Stimulated activated CD4-positive, alpha-beta T cell treated with anti-CD3 and anti-CD28 coated beads, Interleukin-4, amount 100 ng/mL, for 48 hours (primary cell): Measurements from ENCODE around the gene POLG.

ENCODE experiments used
- DNase-seq, 2 donors: peaks; one replicate each; pipeline ENCODE4 v3.0.0-alpha.2; 2020; ENCODE audit warnings: low read depth in 2 of 2

The POLG gene

GRCh38 chr15:89334510-89335297 is at the start of gene POLG:
POLG (minus strand) TSS chr15:89334824; CDS start chr15:89333754, 1,070 bp downstream.
- DNase-seq: peak; percentile 97

GRCh38 chr15:89384176-89384604 is 49.6 kb upstream of the POLG start:
- no peak for DNase-seq

DNA sequence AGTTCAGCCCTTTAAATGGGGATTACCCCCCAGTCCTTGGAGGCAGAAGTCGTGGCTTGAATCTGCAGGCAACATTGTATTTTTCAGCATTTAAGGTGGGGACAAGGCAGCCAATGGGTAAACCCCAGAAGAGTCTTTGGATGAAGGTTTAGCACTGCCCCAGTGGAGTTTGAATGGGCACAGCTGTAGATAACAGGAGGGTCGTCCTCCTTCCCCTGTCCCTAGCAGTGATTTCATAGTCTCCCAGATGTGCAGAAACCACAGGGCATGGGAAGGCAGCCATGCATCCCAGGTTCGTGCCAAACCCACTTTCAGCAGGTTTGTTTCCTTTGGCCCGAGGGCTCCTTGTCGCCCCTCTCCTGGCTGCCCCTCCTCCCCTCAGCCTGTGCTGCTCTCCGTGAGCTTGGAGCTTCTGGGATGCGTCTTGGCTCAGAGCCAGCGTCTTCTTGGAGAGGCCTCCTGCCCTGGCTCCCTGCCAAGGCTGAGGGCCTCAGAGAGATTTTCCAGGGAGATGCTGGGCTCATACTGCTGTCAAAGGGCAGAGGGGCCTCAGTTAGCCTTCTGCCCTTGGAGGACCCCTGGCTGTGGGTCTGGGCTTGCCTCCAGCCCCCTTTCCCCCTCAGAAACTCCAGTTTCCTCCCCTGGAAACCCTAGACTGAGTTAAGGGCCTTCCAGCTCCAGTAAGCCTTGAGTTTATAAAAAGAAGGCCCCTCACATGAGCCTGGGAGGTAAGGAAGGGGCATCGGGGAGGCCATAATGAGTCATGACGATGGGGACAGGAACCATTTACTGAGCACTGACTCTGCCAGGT is 48.9 kb upstream of the POLG start:
- no peak for DNase-seq

GRCh38 chr15:89381888-89382686 is 47.5 kb upstream of the POLG start:
- no peak for DNase-seq

DNA sequence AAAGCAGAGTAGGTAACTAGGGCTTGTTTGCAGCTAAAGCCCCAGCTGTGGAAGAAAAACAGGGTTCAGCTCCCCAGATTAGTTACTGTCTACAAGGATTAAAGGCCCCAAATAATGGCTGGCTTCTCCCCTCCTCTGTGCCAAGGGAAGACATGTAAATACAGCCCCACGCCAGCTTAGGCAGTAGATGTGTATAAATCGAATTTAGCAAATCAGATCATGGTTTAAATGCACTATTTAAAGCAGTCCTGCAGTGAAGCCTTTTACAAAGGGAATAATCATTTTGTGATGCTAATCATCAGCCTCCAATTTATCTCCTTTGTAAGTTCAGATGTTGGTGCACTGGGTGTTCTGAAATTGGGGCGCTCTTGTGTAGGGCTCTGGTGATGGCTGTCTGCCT is 46.7 kb upstream of the POLG start:
- no peak for DNase-seq

- no peak for DNase-seq
Observed at GRCh38 chr15:89379818-89380217, 45.2 kb upstream of the POLG start.

DNA sequence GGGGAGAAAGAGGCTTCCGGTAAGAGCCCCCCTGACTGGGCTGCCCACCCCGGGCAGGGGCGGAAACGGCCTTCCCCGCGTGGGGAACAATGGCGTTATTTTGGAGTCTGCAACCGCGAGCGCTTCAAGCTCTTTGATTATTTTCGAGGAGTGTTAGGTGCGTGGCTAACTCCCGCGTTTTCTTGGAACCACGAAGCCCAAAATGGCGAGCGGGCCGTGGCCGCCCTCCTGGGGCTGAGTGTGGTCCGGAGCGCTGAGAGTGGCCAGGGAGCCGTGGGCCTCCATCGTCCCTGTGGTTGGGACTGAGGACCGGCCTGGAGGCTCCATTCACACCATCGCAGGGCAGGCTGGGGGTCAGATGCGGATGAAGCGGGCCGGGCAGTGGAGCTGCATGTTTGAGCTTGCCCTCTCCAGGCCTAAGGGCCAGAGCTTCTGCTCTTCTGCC is 44.6 kb upstream of the POLG start:
- no peak for DNase-seq

DNA sequence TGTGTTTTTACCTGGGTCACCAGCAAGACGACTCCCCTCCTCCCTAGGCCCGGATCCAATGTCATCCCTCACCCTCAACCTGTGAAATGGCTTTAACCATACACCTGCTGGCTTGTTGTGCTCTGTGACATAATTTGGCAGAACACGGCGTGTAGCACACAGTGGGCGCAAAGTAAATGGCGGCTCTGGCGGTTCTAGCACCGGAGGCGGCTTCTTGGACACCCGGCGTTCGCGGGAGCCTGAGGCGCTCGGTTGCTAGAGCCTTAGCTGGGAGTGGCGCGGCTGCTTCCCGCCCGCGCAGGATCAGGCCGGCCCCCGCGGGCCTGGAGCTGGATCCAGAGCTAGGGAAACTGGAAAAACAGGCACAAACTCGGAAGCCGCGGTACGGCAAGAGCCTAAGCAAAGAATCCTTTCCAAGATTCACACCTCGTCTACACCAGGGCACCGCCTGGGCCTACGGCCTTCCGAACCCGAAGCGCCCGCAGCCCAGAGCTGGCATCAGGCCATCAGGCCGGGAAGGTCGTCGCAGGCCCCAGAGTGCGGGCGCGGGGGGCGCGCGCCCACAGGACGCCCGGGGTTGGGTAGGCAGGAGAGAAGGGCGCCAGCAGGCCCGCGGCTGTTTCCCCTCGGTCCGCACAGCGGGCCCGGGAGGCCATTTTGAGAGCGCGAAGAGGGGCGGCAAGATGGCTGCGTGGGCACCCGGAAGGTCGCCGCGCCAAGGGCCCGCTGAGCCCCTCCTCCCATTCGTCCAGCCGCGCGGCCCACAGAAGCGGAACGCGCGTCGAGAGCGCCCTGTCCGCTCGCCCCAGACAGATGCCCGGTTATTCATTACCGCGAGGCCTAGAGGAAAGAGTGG is 43.9 kb upstream of the POLG start:
- DNase-seq: no peak

DNA sequence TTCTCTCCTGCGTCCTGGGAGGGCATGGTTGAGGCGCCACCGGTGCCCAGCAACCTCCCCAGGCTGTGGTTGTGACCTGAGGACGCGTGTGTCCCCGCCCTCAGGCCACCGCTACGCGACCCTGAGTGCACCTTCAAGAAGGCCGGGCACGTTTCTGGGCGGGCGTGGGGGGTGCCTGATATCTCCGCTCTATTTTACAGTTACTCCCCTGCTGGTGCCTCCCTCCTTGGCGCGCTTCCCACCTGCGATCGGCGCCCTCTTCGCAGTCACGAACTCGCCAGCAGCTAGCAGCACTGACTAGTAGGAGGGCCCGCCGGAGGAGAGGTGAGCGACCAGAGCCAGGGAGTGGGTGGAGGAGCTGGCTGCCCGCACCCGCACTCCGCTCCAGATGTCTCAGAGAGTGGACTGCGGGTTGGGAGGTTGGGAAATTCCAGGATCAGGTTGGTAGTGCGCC is 43.2 kb upstream of the POLG start:
- no peak for DNase-seq

DNA sequence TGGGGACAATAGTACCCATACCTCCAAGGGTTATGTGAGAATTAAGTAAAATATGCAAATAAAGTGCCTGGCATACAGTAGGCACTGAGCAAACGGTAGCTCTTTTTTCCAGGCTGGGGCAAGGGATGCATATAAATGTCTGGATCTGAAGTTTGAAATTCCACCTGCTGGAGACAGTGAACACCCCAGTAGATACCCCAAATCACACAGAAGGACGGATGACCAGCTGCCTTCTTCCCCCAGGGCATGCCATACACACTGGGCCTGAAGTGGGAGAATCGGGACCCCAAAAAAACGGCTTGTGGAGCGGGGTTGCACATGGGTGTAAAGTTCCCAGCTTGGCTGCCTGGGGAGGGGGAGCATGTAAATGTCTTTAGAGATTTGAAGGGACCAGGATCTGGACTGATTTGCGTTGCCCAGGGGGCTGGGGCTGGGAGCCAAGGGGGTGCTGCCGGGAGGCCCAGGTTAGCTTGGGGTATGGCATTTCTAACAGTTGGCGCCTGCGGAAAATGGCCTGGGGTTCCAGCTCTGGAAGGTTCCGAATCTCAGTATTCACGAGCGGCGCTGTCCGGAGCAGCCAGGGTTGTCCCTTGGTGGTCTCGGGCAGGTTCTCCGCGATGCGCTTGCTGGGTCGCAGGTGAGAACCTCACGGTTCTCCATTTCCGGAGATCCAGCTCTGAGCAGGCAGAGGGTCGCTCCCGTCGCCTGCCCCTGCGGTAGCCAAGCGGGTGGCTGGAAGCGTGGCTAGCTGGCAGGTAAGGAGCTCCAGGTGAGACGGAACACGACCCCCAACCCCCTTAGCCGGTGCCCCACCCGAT is 42.6 kb upstream of the POLG start:
- DNase-seq: no peak

- no peak for DNase-seq
Observed at GRCh38 chr15:89376388-89376787, 41.8 kb upstream of the POLG start.

DNA sequence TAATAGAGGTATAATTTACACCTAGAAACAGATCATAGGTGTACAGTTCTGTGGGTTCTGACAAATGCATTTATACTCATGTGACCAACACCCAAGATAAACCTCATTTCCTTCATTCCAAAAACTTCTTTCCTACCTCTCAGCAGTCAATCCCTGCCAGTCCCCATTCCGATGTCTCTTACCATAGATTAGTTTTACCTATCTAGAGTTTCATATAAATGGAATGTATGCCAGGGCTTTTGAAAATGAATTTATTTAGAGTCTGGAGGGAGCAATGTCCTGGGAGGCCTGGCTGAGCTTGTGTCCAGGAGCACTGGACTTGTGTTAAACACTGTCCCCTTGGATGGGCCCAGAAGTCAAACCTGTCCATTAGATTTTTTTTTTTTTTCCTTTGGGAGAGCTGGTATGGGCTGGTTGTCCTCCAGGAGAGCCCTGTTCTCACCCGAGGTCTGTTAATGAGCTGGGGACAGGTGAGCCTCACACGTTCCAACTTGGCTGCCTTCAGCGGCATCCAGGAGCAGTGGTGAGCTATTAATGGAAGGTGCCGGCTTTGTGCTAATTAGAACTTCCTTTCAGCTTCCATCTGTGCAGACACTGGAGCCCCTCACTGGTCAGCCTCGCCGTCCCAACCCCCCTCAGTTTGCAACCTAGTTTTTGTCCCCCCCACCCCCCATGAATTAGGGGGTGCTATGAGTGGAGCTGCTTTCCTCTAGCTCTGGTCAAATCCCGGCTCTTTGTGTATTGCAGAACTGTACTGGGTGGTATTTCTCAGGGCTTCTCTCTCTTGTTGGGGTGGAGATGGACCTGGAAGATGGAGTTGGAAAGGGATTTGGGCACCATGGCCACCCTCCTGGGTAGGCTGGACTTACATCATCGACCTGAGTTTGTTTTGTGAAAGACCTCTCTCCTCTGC is 40.7 kb upstream of the POLG start:
- DNase-seq: no peak

GRCh38 chr15:89374086-89374981 is 39.7 kb upstream of the POLG start:
- DNase-seq: no peak

GRCh38 chr15:89372069-89372935 is 37.7 kb upstream of the POLG start:
- DNase-seq: no peak

DNA sequence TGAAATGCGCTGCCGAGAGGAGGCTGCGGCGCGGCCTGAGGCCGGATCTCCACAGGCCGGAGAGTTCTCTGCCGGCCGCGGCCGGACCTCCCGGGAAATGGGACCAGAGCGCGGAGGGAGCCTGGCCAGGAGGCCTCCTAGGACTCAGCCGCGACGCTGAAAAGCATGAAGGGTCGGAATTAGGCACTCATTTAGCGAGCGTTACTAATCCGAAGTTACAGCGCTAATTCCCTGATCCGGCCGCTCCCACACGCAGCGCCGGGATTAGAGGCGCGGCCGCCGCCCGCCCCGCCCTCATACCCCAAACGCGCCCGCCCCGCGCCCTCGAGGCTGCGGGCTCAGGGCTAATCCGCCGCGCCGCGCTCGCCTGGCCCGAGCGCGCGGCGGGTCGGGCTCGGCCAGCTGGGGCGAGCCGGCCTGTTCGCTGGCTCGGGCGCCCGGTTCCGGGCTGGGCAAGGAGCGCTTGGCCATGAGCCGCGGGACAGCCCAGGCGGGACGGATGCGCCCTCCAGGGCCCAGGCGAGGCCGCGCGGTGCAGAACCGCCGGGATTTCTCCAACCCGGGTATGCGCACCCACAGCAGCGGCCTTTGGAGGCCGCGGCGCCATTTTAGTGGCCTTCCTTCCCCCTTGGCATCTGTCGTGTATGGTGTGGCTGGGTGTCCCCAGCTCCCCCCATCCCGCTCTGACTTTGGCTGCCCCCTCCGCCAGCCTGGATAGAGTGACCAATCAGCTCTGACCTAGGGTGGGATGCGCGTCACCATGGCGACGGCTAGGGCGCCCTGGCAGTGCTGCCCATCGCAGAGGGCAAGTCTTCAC is 36.8 kb upstream of the POLG start:
- no peak for DNase-seq

DNA sequence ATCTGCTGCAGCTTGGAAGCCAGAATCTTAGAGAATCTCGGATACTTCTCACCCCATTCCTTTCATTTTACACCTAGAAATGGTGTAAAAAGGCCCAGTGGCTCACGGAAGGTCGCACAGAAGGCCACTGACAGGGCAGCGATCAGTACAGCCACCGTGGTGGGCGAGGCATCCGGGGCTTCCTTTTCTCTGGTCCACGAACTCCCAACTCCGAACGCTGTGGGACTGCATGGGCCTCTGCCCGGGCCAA is 36.3 kb upstream of the POLG start:
- no peak for DNase-seq
